ENCODE measurements around the gene EGR1.

EGR1 gene

GRCh38 chr5:138453590-138453989 is 11.7 kb upstream of the EGR1 start:
- DNase-seq: no peak

DNA sequence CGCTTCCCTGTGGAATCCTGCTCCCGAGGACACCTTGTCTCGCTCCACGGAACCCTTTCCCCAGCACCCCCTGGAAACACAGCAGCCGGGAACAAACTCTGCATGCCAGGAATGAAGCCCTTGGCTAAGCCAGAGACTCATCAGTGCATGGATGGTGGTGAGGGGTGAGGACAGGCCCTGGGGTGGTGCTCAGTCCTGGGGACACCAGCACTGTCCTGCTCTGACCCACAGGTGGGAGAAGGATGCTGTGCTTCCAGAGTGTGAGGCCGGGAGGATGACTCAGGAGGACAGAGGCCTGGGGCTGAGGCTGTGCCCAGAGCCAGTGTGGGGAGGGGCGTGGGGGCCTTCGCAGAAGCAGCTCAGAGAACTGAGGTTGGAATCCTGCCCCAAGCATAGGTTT is 11.2 kb upstream of the EGR1 start:
- DNase-seq: no peak

DNA sequence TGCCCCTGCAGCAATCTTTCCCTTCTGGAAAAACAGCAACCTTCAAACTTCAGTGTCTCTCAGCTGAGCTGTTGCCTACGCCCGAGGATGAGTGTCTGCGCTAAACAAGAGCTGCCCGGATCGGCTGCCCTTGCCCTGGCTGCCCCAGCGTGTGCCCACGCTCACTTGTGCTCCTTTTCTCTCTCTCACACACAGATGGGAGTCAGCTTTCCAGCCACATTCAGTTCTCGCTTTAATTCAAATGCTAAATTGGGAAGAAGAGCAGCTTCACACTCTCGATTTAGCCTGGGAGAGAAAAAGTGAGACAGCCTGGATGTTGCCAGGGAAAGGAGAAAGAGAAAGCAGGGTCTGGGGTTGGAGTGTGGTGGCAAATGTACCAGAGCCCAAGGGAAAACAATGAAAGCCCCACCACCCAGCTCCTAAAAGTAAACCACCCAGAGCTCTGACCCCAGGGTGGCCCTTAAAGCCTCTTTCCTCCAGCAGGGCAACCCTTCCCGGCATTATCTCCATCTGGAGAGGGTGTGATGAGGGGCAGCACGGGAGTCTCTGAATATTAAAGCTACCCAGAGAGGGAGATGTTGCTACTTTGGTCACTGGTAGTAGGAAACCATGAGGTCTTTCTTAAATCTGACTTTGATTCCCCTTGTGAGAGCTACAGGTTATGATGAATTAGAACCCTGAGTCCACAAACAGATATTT is 9.9 kb upstream of the EGR1 start:
- peak in 1 of 2 experiments; percentile 38 for DNase-seq

DNA sequence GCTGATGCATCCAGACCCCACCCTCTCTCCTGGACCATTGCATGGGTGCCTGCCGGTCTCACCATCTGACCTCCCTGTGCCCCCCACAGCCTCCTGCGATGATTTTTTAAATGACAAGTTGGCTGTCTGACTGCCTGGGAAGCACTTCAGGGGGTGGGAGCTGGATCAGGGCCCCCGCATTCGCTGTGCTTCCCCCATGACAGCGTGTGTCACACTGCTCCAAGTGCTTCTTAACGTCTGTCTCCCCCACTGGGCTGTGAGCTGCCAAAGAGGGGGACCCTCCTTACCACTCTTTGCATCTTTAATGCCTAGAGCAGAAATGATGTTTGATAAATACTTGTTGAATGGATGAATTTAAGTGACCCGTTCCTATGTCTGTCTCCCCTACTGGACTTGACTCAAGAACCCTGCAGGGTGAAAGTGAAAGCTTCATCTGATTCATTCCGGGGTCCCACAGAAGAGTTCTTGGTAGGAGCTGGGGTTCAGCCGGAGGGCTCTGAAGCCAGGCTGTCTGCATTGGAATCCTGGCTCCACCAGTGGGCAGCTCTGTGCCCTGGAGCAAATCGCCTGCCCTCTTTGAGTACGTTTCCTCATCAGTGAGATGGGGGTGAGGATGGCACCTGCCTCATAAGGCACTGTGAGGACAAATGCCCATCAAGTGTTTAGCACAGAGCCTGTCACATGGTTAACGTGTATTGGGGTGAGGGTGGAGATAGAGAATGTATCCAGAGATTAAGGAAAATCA is 7.6 kb upstream of the EGR1 start:
- DNase-seq: no peak

DNA sequence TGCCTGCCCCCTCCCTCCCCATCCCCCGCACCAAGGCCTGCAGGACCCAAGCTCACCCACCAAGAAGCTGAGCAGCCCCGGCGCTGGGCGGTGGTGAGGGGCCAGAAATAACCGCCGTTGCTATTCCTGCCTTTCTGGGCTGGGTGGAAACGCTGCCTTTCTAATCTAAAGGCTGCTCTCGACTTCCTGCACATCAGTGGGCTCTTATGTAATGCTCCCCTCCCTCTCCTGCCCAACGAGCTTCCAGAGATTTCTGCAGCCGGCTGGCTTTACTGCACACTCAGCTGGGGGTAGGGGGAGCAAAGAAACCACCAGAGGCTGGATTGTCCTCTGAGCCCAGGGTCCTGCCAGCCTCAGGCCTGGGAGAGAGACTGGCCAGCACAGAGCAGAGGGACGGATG is 6.9 kb upstream of the EGR1 start:
- DNase-seq: no peak

GRCh38 chr5:138458856-138459255 is 6.4 kb upstream of the EGR1 start:
- DNase-seq: no peak

GRCh38 chr5:138459311-138459933 is 5.9 kb upstream of the EGR1 start:
- DNase-seq: no peak

DNA sequence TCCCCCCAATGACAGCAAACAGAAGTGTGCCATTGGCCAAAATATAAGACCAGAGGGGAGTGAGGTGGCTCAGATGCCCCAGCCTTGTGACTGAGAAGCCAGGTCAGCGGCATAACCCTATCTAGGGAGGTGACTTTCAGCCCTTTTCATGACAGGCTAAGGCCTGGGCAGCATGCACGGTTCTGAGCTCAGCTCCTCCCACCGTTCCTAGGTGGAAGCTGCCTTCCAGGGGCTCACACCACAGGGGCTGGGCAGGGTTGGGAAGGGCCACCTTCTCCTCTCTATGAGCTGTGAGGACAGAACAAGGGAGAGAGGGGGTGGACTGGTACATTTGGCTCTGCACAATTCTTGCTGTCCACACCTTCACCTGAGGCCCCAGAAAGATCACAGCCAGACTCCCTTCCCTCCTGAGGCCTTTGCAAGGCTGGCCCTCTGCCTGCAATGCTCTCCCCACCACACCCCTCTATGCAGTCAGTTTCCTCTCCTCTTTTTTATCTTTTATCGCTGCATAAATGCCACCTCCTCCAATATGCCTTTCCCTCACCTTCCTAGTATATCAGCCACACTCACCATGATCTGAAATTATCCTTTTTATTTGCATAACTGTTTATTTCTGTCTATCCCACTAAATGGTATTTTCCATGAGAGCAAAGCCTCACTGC is 5.1 kb upstream of the EGR1 start:
- DNase-seq: no peak

- no peak for DNase-seq
Observed at GRCh38 chr5:138461343-138462125, 3.7 kb upstream of the EGR1 start.

GRCh38 chr5:138463419-138464007 is 1.8 kb upstream of the EGR1 start:
- DNase-seq: peak in 1 of 2 experiments; percentile 57

DNA sequence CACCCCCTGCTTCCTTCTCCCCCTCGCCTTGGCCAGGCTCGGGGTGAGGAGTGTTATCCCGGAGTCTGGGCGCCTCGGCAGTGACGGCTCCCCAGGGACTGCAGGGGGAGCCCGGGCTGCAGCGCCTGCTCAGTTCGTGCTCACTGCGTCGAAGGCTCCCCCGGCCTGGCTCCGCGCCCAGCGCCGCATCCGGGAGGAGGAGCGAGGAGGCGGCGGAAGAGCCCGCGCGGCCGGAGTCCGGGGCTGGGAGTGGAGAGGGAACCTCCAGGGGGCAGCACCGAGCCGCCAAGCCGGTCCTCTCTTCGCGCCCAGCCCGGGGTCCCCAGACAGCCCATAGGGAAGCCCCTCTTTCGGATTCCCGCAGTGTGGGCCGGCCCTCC is 1.3 kb upstream of the EGR1 start:
- DNase-seq: peak; percentile 79 to 93

DNA sequence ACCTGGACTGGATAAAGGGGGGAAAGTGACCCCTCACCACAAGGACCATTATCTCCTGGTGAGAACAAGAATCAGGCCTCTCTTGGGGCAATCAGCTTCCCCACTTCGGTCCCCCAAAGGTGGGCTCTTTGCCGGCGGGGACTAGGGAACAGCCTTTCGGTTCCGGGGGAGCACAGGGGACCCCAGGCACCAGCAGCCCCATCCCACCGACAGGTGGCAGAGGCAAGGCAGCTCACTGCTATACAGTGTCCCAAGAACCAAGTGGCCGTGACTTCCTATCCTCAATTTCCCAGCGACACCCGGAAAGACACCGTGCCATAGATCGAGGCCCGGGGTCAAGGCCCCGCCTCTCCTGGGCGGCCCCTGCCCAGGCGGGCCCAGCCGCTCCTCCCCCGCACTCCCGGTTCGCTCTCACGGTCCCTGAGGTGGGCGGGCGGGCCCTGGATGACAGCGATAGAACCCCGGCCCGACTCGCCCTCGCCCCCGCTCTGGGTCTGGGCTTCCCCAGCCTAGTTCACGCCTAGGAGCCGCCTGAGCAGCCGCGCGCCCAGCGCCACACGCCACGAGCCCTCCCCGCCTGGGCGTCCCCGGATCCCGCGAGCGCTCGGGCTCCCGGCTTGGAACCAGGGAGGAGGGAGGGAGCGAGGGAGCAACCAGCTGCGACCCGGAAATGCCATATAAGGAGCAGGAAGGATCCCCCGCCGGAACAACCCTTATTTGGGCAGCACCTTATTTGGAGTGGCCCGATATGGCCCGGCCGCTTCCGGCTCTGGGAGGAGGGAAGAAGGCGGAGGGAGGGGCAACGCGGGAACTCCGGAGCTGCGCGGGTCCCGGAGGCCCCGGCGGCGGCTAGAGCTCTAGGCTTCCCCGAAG is 655 bp upstream of the EGR1 start:
- DNase-seq: peak; percentile 94 to 98

- DNase-seq: peak in 1 of 2 experiments; percentile 25
Observed at GRCh38 chr5:138466125-138466899, 1.0 kb downstream of the EGR1 start.

DNA sequence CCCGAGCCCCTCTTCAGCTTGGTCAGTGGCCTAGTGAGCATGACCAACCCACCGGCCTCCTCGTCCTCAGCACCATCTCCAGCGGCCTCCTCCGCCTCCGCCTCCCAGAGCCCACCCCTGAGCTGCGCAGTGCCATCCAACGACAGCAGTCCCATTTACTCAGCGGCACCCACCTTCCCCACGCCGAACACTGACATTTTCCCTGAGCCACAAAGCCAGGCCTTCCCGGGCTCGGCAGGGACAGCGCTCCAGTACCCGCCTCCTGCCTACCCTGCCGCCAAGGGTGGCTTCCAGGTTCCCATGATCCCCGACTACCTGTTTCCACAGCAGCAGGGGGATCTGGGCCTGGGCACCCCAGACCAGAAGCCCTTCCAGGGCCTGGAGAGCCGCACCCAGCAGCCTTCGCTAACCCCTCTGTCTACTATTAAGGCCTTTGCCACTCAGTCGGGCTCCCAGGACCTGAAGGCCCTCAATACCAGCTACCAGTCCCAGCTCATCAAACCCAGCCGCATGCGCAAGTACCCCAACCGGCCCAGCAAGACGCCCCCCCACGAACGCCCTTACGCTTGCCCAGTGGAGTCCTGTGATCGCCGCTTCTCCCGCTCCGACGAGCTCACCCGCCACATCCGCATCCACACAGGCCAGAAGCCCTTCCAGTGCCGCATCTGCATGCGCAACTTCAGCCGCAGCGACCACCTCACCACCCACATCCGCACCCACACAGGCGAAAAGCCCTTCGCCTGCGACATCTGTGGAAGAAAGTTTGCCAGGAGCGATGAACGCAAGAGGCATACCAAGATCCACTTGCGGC is 1.8 kb downstream of the EGR1 start:
- DNase-seq: no peak

DNA sequence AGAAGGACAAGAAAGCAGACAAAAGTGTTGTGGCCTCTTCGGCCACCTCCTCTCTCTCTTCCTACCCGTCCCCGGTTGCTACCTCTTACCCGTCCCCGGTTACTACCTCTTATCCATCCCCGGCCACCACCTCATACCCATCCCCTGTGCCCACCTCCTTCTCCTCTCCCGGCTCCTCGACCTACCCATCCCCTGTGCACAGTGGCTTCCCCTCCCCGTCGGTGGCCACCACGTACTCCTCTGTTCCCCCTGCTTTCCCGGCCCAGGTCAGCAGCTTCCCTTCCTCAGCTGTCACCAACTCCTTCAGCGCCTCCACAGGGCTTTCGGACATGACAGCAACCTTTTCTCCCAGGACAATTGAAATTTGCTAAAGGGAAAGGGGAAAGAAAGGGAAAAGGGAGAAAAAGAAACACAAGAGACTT is 2.4 kb downstream of the EGR1 start:
- no peak for DNase-seq

GRCh38 chr5:138468133-138468965 is 3.1 kb downstream of the EGR1 start:
- no peak for DNase-seq

- DNase-seq: no peak
Observed at GRCh38 chr5:138468966-138469539, 3.8 kb downstream of the EGR1 start.
